K562 (cell line): Measurements from ENCODE around the gene HMCES. TPM values are rescaled to one million over a fixed set of nuclear protein-coding genes. Genes with fewer than 3 reads are reported as not detected.

Experiments used
- ATAC-seq: fragments of 200-7000 bp; cut with Tn5 transposase; 3 replicates; pipeline ENCODE4 v1.9.1; 2020; ENCODE audit warnings: moderate library complexity
- Bru-seq: library from RNA; stranded (reverse); fragments of 400-500 nt; gene quantifications from one replicate; lab custom pipeline; 2021; lab: Mats Ljungman, UMichigan
- BruChase-seq, 2 experiments: library from RNA; stranded (reverse); fragments of 400-500 nt; gene quantifications; one replicate each; lab custom pipeline; 2021; lab: Mats Ljungman, UMichigan
- BruUV-seq: library from RNA; stranded (reverse); fragments of 400-500 nt; replicated peaks from 2 replicates; lab custom pipeline; 2021; lab: Mats Ljungman, UMichigan
- CTCF ChIA-PET: fragments of 300-600 bp; formaldehyde crosslinking; extraction: SDS; loops from one replicate; lab custom pipeline; 2021; ENCODE audit warnings: low intra/inter-chr PET ratio; lab: Yijun Ruan, JAX
- POLR2A ChIA-PET: fragments of 300-600, 350-650 bp; sonication (Branson Sonifier 250); formaldehyde crosslinking; extraction: SDS; loops from one replicate; lab custom pipeline; 2021; ENCODE audit warnings: antibody characterized with exemption, inconsistent platforms; lab: Yijun Ruan, JAX
- DNase-seq, 4 experiments: peaks; one replicate each; pipeline versions ENCODE4 v3.0.0 to v3.0.0-alpha.2; 2011 to 2018; ENCODE audit warnings: low spot score in 3 of 4, mixed read lengths in 3 of 4; ENCODE audit errors: extremely low read depth in 1 of 4
- FAIRE-seq: peaks from 2 replicates; lab custom pipeline; 2011; peaks lifted over from hg19 to GRCh38; lab: Jason Lieb, UNC
- H2AFZ ChIP-seq: 2 replicates; pipeline ENCODE4 v1.6.0; 2011; ENCODE audit warnings: low read depth, low read length, control low read depth, inconsistent platforms
- H3K27ac ChIP-seq: fragments of 200-600 bp; 3 replicates; pipeline ENCODE4 v1.8.0; 2011; ENCODE audit warnings: low read depth, mild to moderate bottlenecking, control low read depth, inconsistent platforms, low read length, moderate library complexity, mixed read lengths; ENCODE audit errors: extremely low read depth
- H3K27me3 ChIP-seq, 2 experiments: fragments of 300-600 bp in 1 of 2; 2 replicates in 1 of 2; 3 replicates in 1 of 2; pipeline versions ENCODE4 v1.6.0 to v1.8.0; 2011; ENCODE audit warnings: inconsistent platforms in 2 of 2, low read length in 2 of 2, mild to moderate bottlenecking in 1 of 2, mixed read lengths in 1 of 2, moderate library complexity in 1 of 2; ENCODE audit not compliant: control insufficient read depth in 2 of 2, insufficient read depth in 2 of 2
- H3K36me3 ChIP-seq: fragments of 300-600 bp; 3 replicates; pipeline ENCODE4 v1.8.0; 2011; ENCODE audit warnings: mild to moderate bottlenecking, low read length, inconsistent platforms; ENCODE audit not compliant: control insufficient read depth, insufficient read depth
- H3K4me1 ChIP-seq, 2 experiments: fragments of 200-600 bp in 1 of 2; replicated peaks in 1 of 2; 2 replicates in 1 of 2; 3 replicates in 1 of 2; pipeline versions ENCODE4 v1.5.1 to v1.8.0; 2011; ENCODE audit warnings: inconsistent platforms in 2 of 2, low read length in 2 of 2, mild to moderate bottlenecking in 1 of 2, mixed read lengths in 1 of 2, moderate library complexity in 1 of 2; ENCODE audit not compliant: control insufficient read depth in 2 of 2, insufficient read depth in 2 of 2
- H3K4me2 ChIP-seq: 2 replicates; pipeline ENCODE4 v1.6.1; 2011; ENCODE audit warnings: low read length, control low read depth, inconsistent platforms, mixed read lengths; ENCODE audit not compliant: insufficient read depth
- H3K4me3 ChIP-seq: fragments of 200-600 bp; sonication (generic), shearing (Covaris generic); 2 replicates; pipeline ENCODE4 v1.5.1; 2016; ENCODE audit warnings: control low read depth, inconsistent platforms
- H3K79me2 ChIP-seq: fragments of 200-600 bp; 3 replicates; pipeline ENCODE4 v1.8.0; 2011; ENCODE audit warnings: low read length, inconsistent platforms; ENCODE audit not compliant: control insufficient read depth, insufficient read depth
- H3K9ac ChIP-seq, 2 experiments: 2 replicates each; pipeline versions ENCODE4 v1.6.0 to v1.6.1; 2011; ENCODE audit warnings: low read depth in 2 of 2, low read length in 2 of 2, control low read depth in 1 of 2, inconsistent platforms in 1 of 2, mild to moderate bottlenecking in 1 of 2, mixed read lengths in 1 of 2; ENCODE audit not compliant: insufficient read depth in 1 of 2
- H3K9me1 ChIP-seq: one replicate; pipeline ENCODE4 v1.6.0; 2011; ENCODE audit warnings: inconsistent platforms, mild to moderate bottlenecking, low read length, moderate library complexity; ENCODE audit not compliant: control insufficient read depth, insufficient read depth
- H3K9me3 ChIP-seq: replicated peaks from 2 replicates; pipeline ENCODE4 v1.5.1; 2011; ENCODE audit warnings: low read depth, low read length, inconsistent platforms; ENCODE audit not compliant: control insufficient read depth, insufficient read depth
- H4K20me1 ChIP-seq: replicated peaks from 2 replicates; pipeline ENCODE4 v1.6.1; 2011; ENCODE audit warnings: low read length, inconsistent platforms, mixed read lengths; ENCODE audit not compliant: control insufficient read depth, insufficient read depth
- CREB1 ChIP-seq, 2 experiments: sonication (generic) in 1 of 2; formaldehyde crosslinking in 1 of 2; IDR thresholded peaks; 2 replicates each; pipeline versions ENCODE4 v1.6.1 to v1.8.0; 2012 to 2022; ENCODE audit warnings: inconsistent platforms in 1 of 2, mild to moderate bottlenecking in 1 of 2, missing genetic modification reagents in 1 of 2, moderate library complexity in 1 of 2
- E2F8 ChIP-seq: fragments of 450-650 bp; IDR thresholded peaks from 2 replicates; pipeline ENCODE4 v1.7.1; 2018; ENCODE audit warnings: mild to moderate bottlenecking, low read depth; ENCODE audit not compliant: partially characterized antibody
- MAZ ChIP-seq, 2 experiments: fragments of 450-650 bp in 1 of 2; sonication (generic) in 1 of 2; formaldehyde crosslinking; IDR thresholded peaks in 1 of 2; conservative IDR thresholded peaks in 1 of 2; 2 replicates each; pipeline versions ENCODE4 v1.4.0 to v1.5.0; 2020; ENCODE audit warnings: mild to moderate bottlenecking in 1 of 2, missing genetic modification reagents in 1 of 2
- PCBP2 ChIP-seq: fragments of 200-400 bp; formaldehyde crosslinking; IDR thresholded peaks from 2 replicates; pipeline ENCODE4 v1.6.1; 2018; ENCODE audit warnings: low read length, low read depth, mild to moderate bottlenecking, moderate library complexity; ENCODE audit not compliant: poor library complexity, severe bottlenecking
- TBP ChIP-seq: optimal IDR thresholded peaks from 2 replicates; pipeline ENCODE3; 2011; ENCODE audit warnings: low read depth, low read length, improper control_type of control experiment
- TOE1 ChIP-seq, 2 experiments: fragments of 450-650 bp in 1 of 2; sonication (generic) in 1 of 2; formaldehyde crosslinking in 1 of 2; IDR thresholded peaks; 2 replicates each; pipeline versions ENCODE4 v1.7.1 to v1.8.0; 2016 to 2022; ENCODE audit warnings: borderline replicate concordance in 2 of 2, mild to moderate bottlenecking in 2 of 2, antibody characterized with exemption in 1 of 2, inconsistent platforms in 1 of 2, low read depth in 1 of 2, missing genetic modification reagents in 1 of 2, moderate library complexity in 1 of 2
- ZNF24 ChIP-seq: fragments of 450-650 bp; IDR thresholded peaks from 2 replicates; pipeline ENCODE4 v1.6.1; 2016
- ZNF740 ChIP-seq, 3 experiments: fragments of 200-800 bp in 1 of 3; sonication (Bioruptor generic) in 1 of 3; sonication (generic) in 1 of 3; formaldehyde crosslinking in 1 of 3; IDR thresholded peaks; 2 replicates each; pipeline versions ENCODE4 v1.6.1 to v1.8.0; 2016 to 2022; ENCODE audit warnings: mild to moderate bottlenecking in 2 of 3, missing compliant biosample characterization in 2 of 3, missing genetic modification characterization in 2 of 3, missing genetic modification reagents in 1 of 3
- WGBS: fragments of 100-300 bp; shearing (Covaris generic); methylation state at CpG from one replicate; pipeline ENCODE4 v1.1.6; 2016; ENCODE audit warnings: low coverage, mixed read lengths; ENCODE audit not compliant: insufficient coverage; ENCODE audit errors: missing lambda C conversion rate; 5-methylcytosine and 5-hydroxymethylcytosine counted together
- in situ Hi-C: fragments of 300-500 bp; cut with MboI; formaldehyde crosslinking; loops from 4 replicates; pipeline ENCODE4 v1.15.0; 2018; ENCODE audit warnings: inconsistent platforms, mixed read lengths
- intact Hi-C: fragments of 100-400 bp; cut with micrococcal nuclease; formaldehyde crosslinking; loops from 2 replicates; pipeline ENCODE4 v1.14.2; 2022
- long read RNA-seq, 3 experiments: library from polyadenylated mRNA in 2 of 3; library from RNA in 1 of 3; unstranded in 2 of 3; stranded (forward) in 1 of 3; transcript quantifications; one replicate each; pipeline ENCODE4 v2.0.0, GENCODE V29; 2019 to 2022
- polyA minus RNA-seq, 3 experiments: library from RNA; depleted of rRNA, polyadenylated mRNA; stranded (reverse); fragments of >200 nt; gene quantifications; 2 replicates each; pipeline ENCODE4 v1.2.3, GENCODE V29; 2011
- polyA plus RNA-seq, 8 experiments: library from polyadenylated mRNA; depleted of rRNA in 4 of 8; stranded (reverse) in 5 of 8; unstranded in 3 of 8; fragments of >200 nt; fragmentation: Nextera tagmentation in 2 of 8; fragmentation: Illumina TruSeq in 1 of 8; extraction: Ambion mirVana in 2 of 8; extraction: Trizol in 1 of 8; gene quantifications; 2 replicates each; pipeline versions ENCODE4 v1.2.1 to v1.2.3, GENCODE V29; 2011 to 2014; ENCODE audit warnings: inconsistent platforms in 1 of 8, missing spikeins in 1 of 8
- total RNA-seq, 7 experiments: library from RNA; depleted of rRNA in 6 of 7; stranded (reverse); fragments of >200 nt in 6 of 7; fragmentation: Illumina TruSeq in 2 of 7; extraction: Trizol in 2 of 7; gene quantifications; 2 replicates each; pipeline versions ENCODE4 v1.2.1 to v1.2.3, GENCODE V29; 2011 to 2021; ENCODE audit warnings: low replicate concordance in 1 of 7

The HMCES gene
- 5.1 and 8.1 TPM in 2 replicates for total RNA-seq (2011; cell fraction: chromatin; rRNA removed; ENCODE audit: low replicate concordance)
- total RNA-seq (2011; cell fraction: nucleolus; rRNA removed): 6.2 and 9.0 TPM in 2 replicates
- 5.4 and 7.0 TPM in 2 replicates for total RNA-seq (2011; cell fraction: nucleoplasm; rRNA removed)
- total RNA-seq (2014; rRNA removed): 23.5 and 36.1 TPM in 2 replicates
- total RNA-seq (2014; rRNA removed; fragmentation: Illumina TruSeq; extraction: Trizol): 18.8 and 20.2 TPM in 2 replicates
- 18.1 and 20.6 TPM in 2 replicates for total RNA-seq (2015; rRNA removed; fragmentation: Illumina TruSeq; extraction: Trizol)
- total RNA-seq (2021): 34.7 and 42.6 TPM in 2 replicates
- 21.7 and 24.8 TPM in 2 replicates for polyA plus RNA-seq (2011; rRNA removed)
- 15.4 and 17.0 TPM in 2 replicates for polyA plus RNA-seq (2011; cell fraction: cytosol; rRNA removed)
- polyA plus RNA-seq (2011; cell fraction: nucleus; rRNA removed): 12.7 and 14.4 TPM in 2 replicates
- 34.9 and 43.6 TPM in 2 replicates for polyA plus RNA-seq (2012)
- 45.3 and 46.9 TPM in 2 replicates for polyA plus RNA-seq (2014; fragmentation: Illumina TruSeq; extraction: Trizol)
- 10 to 100 TPM; 23.0 to 25.2 TPM for polyA plus RNA-seq (2014; fragmentation: Nextera tagmentation; extraction: Ambion mirVana)
- 26.7 and 27.6 TPM in 2 replicates for polyA plus RNA-seq (2014; rRNA removed)
- 14.1 and 16.4 TPM in 2 replicates for polyA minus RNA-seq (2011; rRNA and poly(A)+ RNA removed)
- 13.3 and 19.9 TPM in 2 replicates for polyA minus RNA-seq (2011; cell fraction: cytosol; rRNA and poly(A)+ RNA removed)
- polyA minus RNA-seq (2011; cell fraction: nucleus; rRNA and poly(A)+ RNA removed): 4.2 and 6.3 TPM in 2 replicates
- percentile 66 among the genes with signal in this experiment for Bru-seq, nascent RNA
- BruChase-seq, experiment 1, labeled RNA remaining after a 2-hour chase: percentile 68 among the genes with signal in this experiment
- percentile 69 among the genes with signal in this experiment for BruChase-seq, experiment 2, labeled RNA remaining after a 6-hour chase
- long read RNA-seq, experiment 1, transcript HMCES-201 (7 exons, 2,515 nt): major isoform, 120 of 221 reads
- long read RNA-seq, experiment 1, transcript HMCES-204 (7 exons, 1,952 nt): minor isoform, 24 of 221 reads
- long read RNA-seq, experiment 1, transcript HMCES-203 (6 exons, 1,490 nt): minor isoform, 11 of 221 reads
- long read RNA-seq, experiment 1, transcript HMCES-202 (7 exons, 1,763 nt): minor isoform, 10 of 221 reads
- long read RNA-seq, experiment 1, partial matches to known transcripts: 28 of 221 reads
- long read RNA-seq, experiment 1, other reads (novel, unspliced or antisense): 28 of 221 reads
- long read RNA-seq, experiment 2, transcript HMCES-201 (7 exons, 2,515 nt): major isoform, 15 of 52 reads
- long read RNA-seq, experiment 2, transcript HMCES-204 (7 exons, 1,952 nt): minor isoform, 6 of 52 reads
- long read RNA-seq, experiment 2, partial matches to known transcripts: 16 of 52 reads
- long read RNA-seq, experiment 2, other reads (novel, unspliced or antisense): 13 of 52 reads
- long read RNA-seq, experiment 3, transcript HMCES-201 (7 exons, 2,515 nt): major isoform, 32 of 44 reads
- long read RNA-seq, experiment 3, partial matches to known transcripts: 2 of 44 reads
- long read RNA-seq, experiment 3, other reads (novel, unspliced or antisense): 5 of 44 reads

GRCh38 chr3:129278439-129278965 is at the start of gene HMCES:
HMCES (plus strand) TSS chr3:129278870; CDS start chr3:129279733, 863 bp downstream.
- Histone ChIP-seq H3K9ac (peak within 1 kb of the TSS; percentile 83 to 98), H3K27ac (peak within 1 kb of the TSS; percentile 87), H3K27me3 (no peaks in the 10 kb centered on the region), H3K4me2 (peak within 1 kb of the TSS; percentile 95), H3K9me3 (no peaks in the 10 kb centered on the region), H3K4me1 (peaks cover 10 to 12% of the 10 kb centered on the region in 2 experiments; a peak in 4 of 5 replicates), H3K36me3 (peaks cover 49% of the 10 kb centered on the region; the same call in 2 of the 3 replicates), H3K9me1 (no peaks in the 10 kb centered on the region), H3K79me2 (peaks cover 20% of the 10 kb centered on the region), H3K4me3 (peak within 1 kb of the TSS; percentile 81), H4K20me1 (no peaks in the 10 kb centered on the region), H2AFZ (peak within 1 kb of the TSS; percentile 87)
- FAIRE-seq (peak; percentile 68), DNase-seq (peak; percentile 89 to 91 (median 90)), ATAC-seq (peak; percentile 95)
- BruUV-seq: no TSS peak
- CTCF ChIA-PET: interaction anchor here (0.6 kb wide), 1 partner anchor 403 kb away, joined by 3 read pairs; no protein-coding TSS in a partner anchor
- WGBS: 2% methylated on average over 7 of the region's 44 CpGs
- in situ Hi-C loops (no loop called here), intact Hi-C loops (loop anchor here (2.0 kb wide), 1 partner anchor 36 kb away; no protein-coding TSS in a partner anchor)
- POLR2A ChIA-PET: interaction anchor here (1.1 to 2.3 kb wide), 4 partner anchors 10 to 66 kb away, joined by 3 to 12 read pairs (median 5); a partner anchor contains a TSS
- TF ChIP-seq E2F8: peak; percentile 79
- TF ChIP-seq MAZ (CRISPR knock-in tag; conservative IDR thresholded peaks at IDR 0.05 in 1 of 2, IDR thresholded peaks at IDR 0.05 in 1 of 2): peak in 1 of 2 experiments; percentile 47; a peak in 1 of 4 replicates
- TF ChIP-seq TOE1 (IDR thresholded peaks at IDR 0.05; ENCODE audit: borderline replicate concordance): no peak
- TF ChIP-seq TOE1 (CRISPR knock-in tag; IDR thresholded peaks at IDR 0.05; ENCODE audit: borderline replicate concordance, low read depth): no peak
- TF ChIP-seq ZNF24: peak; percentile 2; the same call in 1 of the 2 replicates
- TF ChIP-seq CREB1 (IDR thresholded peaks at IDR 0.05): peak; percentile 77; the same call in 1 of the 2 replicates
- peak; percentile 76; the same call in 1 of the 2 replicates for TF ChIP-seq CREB1 (CRISPR knock-in tag; IDR thresholded peaks at IDR 0.05)
- TF ChIP-seq ZNF740 (CRISPR knock-in tag; IDR thresholded peaks at IDR 0.05): 0 out of 2 replicates have a peak, but pooled peaks have one; percentile 17
- TF ChIP-seq ZNF740 (tag; IDR thresholded peaks at IDR 0.05): no peak
- no peak for TF ChIP-seq TBP
- TF ChIP-seq PCBP2: no peak
